ENCODE data around the gene PRSS48.

DNA sequence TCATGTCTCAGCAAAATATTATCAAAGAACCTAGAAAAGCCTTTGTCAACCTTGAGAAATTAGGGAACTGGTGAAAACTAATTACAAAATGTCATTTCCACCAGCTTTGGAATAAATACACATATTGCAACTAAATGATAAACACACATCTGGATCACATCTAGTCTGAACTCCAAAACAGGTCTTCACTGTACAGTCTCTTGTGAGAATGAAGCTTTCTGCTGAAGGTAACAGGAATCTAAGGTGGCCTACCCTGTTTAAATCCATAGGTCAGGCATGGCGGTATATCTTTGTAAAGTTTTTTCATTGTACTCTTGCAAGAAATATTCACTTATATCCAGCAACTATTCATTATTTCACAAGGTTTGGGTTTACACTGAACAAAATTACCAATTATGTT lies 46.7 kb downstream of the PRSS48 start:
- TF ChIP-seq MAX (IDR thresholded peaks at IDR 0.05) (no peak), POLR2A (IDR thresholded peaks at IDR 0.05; ENCODE audit: borderline replicate concordance, extremely low read depth, insufficient read depth, insufficient read length) (no peak), POLR2AphosphoS5 (IDR thresholded peaks at IDR 0.05; ENCODE audit: low read depth, low read length) (no peak), ELF1 (IDR thresholded peaks at IDR 0.05; ENCODE audit: borderline replicate concordance, low read depth) (no peak), SRF (IDR thresholded peaks at IDR 0.05; ENCODE audit: low read depth) (no peak), SP1 (IDR thresholded peaks at IDR 0.05; ENCODE audit: low read depth) (no peak), YY1 (IDR thresholded peaks at IDR 0.05; ENCODE audit: extremely low read depth, insufficient replicate concordance, low read depth, low read length) (no peak), ZFX (IDR thresholded peaks at IDR 0.05) (no peak), CEBPB (IDR thresholded peaks at IDR 0.05; ENCODE audit: low read depth) (no peak)
- TF ChIP-seq, protein P1, sequence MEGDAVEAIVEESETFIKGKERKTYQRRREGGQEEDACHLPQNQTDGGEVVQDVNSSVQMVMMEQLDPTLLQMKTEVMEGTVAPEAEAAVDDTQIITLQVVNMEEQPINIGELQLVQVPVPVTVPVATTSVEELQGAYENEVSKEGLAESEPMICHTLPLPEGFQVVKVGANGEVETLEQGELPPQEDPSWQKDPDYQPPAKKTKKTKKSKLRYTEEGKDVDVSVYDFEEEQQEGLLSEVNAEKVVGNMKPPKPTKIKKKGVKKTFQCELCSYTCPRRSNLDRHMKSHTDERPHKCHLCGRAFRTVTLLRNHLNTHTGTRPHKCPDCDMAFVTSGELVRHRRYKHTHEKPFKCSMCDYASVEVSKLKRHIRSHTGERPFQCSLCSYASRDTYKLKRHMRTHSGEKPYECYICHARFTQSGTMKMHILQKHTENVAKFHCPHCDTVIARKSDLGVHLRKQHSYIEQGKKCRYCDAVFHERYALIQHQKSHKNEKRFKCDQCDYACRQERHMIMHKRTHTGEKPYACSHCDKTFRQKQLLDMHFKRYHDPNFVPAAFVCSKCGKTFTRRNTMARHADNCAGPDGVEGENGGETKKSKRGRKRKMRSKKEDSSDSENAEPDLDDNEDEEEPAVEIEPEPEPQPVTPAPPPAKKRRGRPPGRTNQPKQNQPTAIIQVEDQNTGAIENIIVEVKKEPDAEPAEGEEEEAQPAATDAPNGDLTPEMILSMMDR (IDR thresholded peaks at IDR 0.05 in 2 of 3, conservative IDR thresholded peaks at IDR 0.05 in 1 of 3; ENCODE audit: borderline replicate concordance in 1 of 3, insufficient read depth in 1 of 3, low read depth in 2 of 3, low read length in 2 of 3), result no peak
- TF ChIP-seq, protein P2, sequence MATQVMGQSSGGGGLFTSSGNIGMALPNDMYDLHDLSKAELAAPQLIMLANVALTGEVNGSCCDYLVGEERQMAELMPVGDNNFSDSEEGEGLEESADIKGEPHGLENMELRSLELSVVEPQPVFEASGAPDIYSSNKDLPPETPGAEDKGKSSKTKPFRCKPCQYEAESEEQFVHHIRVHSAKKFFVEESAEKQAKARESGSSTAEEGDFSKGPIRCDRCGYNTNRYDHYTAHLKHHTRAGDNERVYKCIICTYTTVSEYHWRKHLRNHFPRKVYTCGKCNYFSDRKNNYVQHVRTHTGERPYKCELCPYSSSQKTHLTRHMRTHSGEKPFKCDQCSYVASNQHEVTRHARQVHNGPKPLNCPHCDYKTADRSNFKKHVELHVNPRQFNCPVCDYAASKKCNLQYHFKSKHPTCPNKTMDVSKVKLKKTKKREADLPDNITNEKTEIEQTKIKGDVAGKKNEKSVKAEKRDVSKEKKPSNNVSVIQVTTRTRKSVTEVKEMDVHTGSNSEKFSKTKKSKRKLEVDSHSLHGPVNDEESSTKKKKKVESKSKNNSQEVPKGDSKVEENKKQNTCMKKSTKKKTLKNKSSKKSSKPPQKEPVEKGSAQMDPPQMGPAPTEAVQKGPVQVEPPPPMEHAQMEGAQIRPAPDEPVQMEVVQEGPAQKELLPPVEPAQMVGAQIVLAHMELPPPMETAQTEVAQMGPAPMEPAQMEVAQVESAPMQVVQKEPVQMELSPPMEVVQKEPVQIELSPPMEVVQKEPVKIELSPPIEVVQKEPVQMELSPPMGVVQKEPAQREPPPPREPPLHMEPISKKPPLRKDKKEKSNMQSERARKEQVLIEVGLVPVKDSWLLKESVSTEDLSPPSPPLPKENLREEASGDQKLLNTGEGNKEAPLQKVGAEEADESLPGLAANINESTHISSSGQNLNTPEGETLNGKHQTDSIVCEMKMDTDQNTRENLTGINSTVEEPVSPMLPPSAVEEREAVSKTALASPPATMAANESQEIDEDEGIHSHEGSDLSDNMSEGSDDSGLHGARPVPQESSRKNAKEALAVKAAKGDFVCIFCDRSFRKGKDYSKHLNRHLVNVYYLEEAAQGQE (IDR thresholded peaks at IDR 0.05; ENCODE audit: low read depth), result no peak
